Body of pancreas (tissue), 4 donors: ENCODE results near the gene EXD1. TPM values are rescaled to one million over a fixed set of nuclear protein-coding genes. Genes with fewer than 3 reads are reported as not detected.

ENCODE experiments used
- ATAC-seq: fragments of 150-250 bp; one replicate; pipeline ENCODE4 v1.9.1; 2016
- DNase-seq, 4 donors: peaks; one replicate each; pipeline ENCODE4 v3.0.0-alpha.2; 2019
- H3K27ac ChIP-seq, 4 donors: fragments of 200-600 bp; sonication (generic); 1 replicate in 3 of 4; 2 replicates in 1 of 4; pipeline versions ENCODE4 v1.5.1 to v1.6.1; 2016 to 2019; ENCODE audit warnings: mild to moderate bottlenecking in 1 of 4, mixed read lengths in 1 of 4, moderate library complexity in 1 of 4
- H3K27me3 ChIP-seq, 2 donors: fragments of 200-600 bp; sonication (generic); one replicate each; pipeline ENCODE4 v1.6.0; 2016; ENCODE audit warnings: mild to moderate bottlenecking in 1 of 2
- H3K36me3 ChIP-seq, 2 donors: fragments of 200-600 bp; sonication (generic); replicated peaks in 1 of 2; 2 replicates each; pipeline ENCODE4 v1.5.1; 2016; ENCODE audit warnings: low read depth in 2 of 2; ENCODE audit not compliant: insufficient read depth in 1 of 2
- H3K4me1 ChIP-seq: fragments of 200-600 bp; sonication (generic); one replicate; pipeline ENCODE4 v1.6.0; 2016
- H3K4me3 ChIP-seq, 2 donors: fragments of 200-600 bp; sonication (generic); 1 replicate in 1 of 2; 2 replicates in 1 of 2; pipeline ENCODE4 v1.5.1; 2016 to 2019
- H3K9me3 ChIP-seq, 3 donors: fragments of 200-600 bp; sonication (generic); 1 replicate in 2 of 3; 2 replicates in 1 of 3; pipeline ENCODE4 v1.5.1; 2016
- CTCF ChIP-seq, 7 experiments: fragments of 450-650 bp in 4 of 7; fragments of 200-600 bp in 3 of 7; sonication (generic) in 3 of 7; IDR thresholded peaks; one replicate each; pipeline ENCODE4 v1.5.1; 2016 to 2019; ENCODE audit warnings: antibody characterized with exemption in 7 of 7
- POLR2A ChIP-seq, 3 donors: fragments of 450-650 bp; IDR thresholded peaks; one replicate each; pipeline ENCODE4 v1.6.1; 2016; ENCODE audit warnings: antibody characterized with exemption in 3 of 3, mild to moderate bottlenecking in 2 of 3
- WGBS, 2 donors: methylation state at CpG; one replicate each; pipeline ENCODE4 v1.1.5; 2017; 5-methylcytosine and 5-hydroxymethylcytosine counted together
- intact Hi-C: fragments of 100-400 bp; cut with DNase I; formaldehyde crosslinking; loops from one replicate; pipeline ENCODE4 v1.15.1; 2023
- total RNA-seq, 2 donors: library from RNA; depleted of rRNA; stranded (reverse); fragments of >200 nt; gene quantifications; one replicate each; pipeline ENCODE4 v1.1.0, GENCODE V29; 2016

Gene EXD1
- total RNA-seq, 2 donors from 2014 or later = not detected

DNA sequence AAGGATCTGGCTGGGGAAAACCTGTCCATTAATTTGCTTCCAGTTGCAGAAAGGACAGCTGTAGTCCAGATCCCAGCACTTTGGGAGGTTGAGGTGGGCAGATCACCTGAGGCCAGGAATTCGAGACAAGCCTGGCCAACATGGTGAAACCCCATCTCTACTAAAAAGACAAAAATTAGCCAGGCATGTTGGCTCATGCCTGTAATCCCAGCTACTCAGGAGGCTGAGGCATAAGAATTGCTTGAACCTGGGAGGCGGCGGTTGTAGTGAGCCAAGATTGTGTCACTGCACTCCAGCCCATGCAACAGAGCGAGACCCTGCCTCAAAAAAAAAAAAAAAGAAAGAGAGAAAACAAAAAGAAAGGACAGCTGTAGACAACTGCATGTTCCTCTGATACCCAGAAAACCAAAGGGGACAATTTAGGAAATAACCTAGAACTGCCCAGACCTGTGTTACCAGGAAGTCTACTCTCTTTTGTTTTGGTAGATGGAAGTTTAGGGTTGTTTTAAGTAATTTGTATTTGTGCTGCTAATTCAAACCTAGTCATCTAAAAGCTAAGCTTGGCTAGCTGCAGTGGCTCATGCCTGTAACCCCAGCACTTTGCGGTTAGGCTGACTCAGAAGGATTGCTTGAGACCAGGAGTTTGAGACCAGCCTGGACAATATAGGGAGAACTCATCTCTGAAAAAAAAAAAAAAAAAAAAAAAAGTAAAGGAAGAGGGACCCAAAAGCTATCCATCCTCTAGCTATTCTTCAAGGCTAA, 22.7 kb downstream of the EXD1 start:
- no peaks in the 10 kb centered on the region for H3K27me3 ChIP-seq
- H3K4me3 ChIP-seq = no peak overlapping the region
- no peaks in the 10 kb centered on the region for H3K36me3 ChIP-seq
- no peak overlapping the region for H3K27ac ChIP-seq
- ATAC-seq (no peak), DNase-seq (no peak)
- WGBS, 2 donors = 90 to 92% methylated on average over 5 of the region's 5 CpGs
- H3K9me3 ChIP-seq = no peaks in the 10 kb centered on the region
- no peaks in the 10 kb centered on the region for H3K4me1 ChIP-seq
- intact Hi-C loops = no loop called here
- TF ChIP-seq CTCF (IDR thresholded peaks at IDR 0.05) (no peak), POLR2A (IDR thresholded peaks at IDR 0.05) (no peak)

GRCh38 chr15:41205315-41205714, 25.2 kb downstream of the EXD1 start:
- Histone ChIP-seq H3K4me1 (no peaks in the 10 kb centered on the region), H3K27me3 (no peaks in the 10 kb centered on the region), H3K36me3 (no peaks in the 10 kb centered on the region), H3K27ac (no peak overlapping the region), H3K9me3 (no peaks in the 10 kb centered on the region), H3K4me3 (no peak overlapping the region)
- WGBS, 2 donors = 66 to 79% methylated on average over 3 of the region's 3 CpGs
- no peak for TF ChIP-seq CTCF (IDR thresholded peaks at IDR 0.05)
- TF ChIP-seq POLR2A (IDR thresholded peaks at IDR 0.05) = no peak
- intact Hi-C loops = no loop called here
- DNase-seq (no peak), ATAC-seq (no peak)

DNA sequence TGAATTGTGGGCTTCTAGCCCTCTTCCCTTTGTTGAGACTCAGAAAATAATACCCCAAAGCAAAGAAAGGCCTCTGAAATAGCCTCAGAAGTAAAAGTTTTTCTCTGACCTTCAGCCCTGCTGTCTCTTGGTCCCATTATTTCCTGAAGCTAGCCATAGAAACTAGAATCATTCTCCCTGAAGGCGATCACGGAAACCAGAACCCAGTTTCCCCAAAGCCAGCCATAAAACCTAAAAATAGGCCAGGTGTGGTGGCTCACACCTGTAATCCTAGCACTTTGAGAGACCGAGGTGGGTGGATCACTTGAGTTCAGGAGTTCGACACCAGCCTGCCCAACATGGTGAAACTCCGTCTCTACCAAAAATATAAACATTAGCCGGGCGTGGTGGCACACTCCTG, 27.2 kb downstream of the EXD1 start:
- no peak overlapping the region for H3K4me3 ChIP-seq
- H3K36me3 ChIP-seq = no peaks in the 10 kb centered on the region
- DNase-seq = no peak
- H3K4me1 ChIP-seq = no peaks in the 10 kb centered on the region
- H3K27ac ChIP-seq = no peak overlapping the region
- intact Hi-C loops = no loop called here
- WGBS, 2 donors = 92 to 93% methylated on average over 7 of the region's 7 CpGs
- H3K9me3 ChIP-seq = no peaks in the 10 kb centered on the region
- ATAC-seq = no peak
- TF ChIP-seq POLR2A (IDR thresholded peaks at IDR 0.05) = no peak
- no peak for TF ChIP-seq CTCF (IDR thresholded peaks at IDR 0.05)
- H3K27me3 ChIP-seq = no peaks in the 10 kb centered on the region

DNA sequence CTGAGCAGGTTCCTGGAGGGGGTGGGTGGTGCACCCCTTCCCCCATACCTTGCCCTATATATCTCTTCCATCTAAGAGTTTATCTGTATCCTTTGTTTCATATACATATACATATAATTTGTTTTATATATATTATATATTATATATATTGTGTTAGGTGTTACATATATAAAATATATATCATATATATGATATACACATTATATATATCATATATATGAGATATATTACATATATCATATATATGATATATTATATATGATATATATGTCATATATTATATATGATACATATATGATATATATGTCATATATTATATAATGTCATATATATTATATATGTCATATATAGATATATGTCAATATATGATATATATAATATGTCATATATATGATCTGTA, 31.1 kb downstream of the EXD1 start:
- Histone ChIP-seq H3K27ac (no peak overlapping the region), H3K9me3 (no peaks in the 10 kb centered on the region), H3K27me3 (no peaks in the 10 kb centered on the region), H3K4me3 (no peak overlapping the region), H3K36me3 (no peaks in the 10 kb centered on the region), H3K4me1 (no peaks in the 10 kb centered on the region)
- DNase-seq (no peak), ATAC-seq (no peak)
- no peak for TF ChIP-seq POLR2A (IDR thresholded peaks at IDR 0.05)
- TF ChIP-seq CTCF (IDR thresholded peaks at IDR 0.05) = no peak
- intact Hi-C loops = no loop called here

- Histone ChIP-seq H3K36me3 (no peaks in the 10 kb centered on the region), H3K4me1 (no peaks in the 10 kb centered on the region), H3K27ac (no peak overlapping the region), H3K9me3 (no peaks in the 10 kb centered on the region), H3K27me3 (no peaks in the 10 kb centered on the region), H3K4me3 (no peak overlapping the region)
- no peak for ATAC-seq
- TF ChIP-seq POLR2A (IDR thresholded peaks at IDR 0.05) (no peak), CTCF (IDR thresholded peaks at IDR 0.05) (no peak)
- intact Hi-C loops = no loop called here
- no peak for DNase-seq
- WGBS, 2 donors = 95 to 97% methylated on average over 1 of the region's 1 CpG
These were observed 36.1 kb downstream of the EXD1 start for GRCh38 chr15:41194444-41194843.
